ENCODE measurements around the gene CSNK1G2.

DNA sequence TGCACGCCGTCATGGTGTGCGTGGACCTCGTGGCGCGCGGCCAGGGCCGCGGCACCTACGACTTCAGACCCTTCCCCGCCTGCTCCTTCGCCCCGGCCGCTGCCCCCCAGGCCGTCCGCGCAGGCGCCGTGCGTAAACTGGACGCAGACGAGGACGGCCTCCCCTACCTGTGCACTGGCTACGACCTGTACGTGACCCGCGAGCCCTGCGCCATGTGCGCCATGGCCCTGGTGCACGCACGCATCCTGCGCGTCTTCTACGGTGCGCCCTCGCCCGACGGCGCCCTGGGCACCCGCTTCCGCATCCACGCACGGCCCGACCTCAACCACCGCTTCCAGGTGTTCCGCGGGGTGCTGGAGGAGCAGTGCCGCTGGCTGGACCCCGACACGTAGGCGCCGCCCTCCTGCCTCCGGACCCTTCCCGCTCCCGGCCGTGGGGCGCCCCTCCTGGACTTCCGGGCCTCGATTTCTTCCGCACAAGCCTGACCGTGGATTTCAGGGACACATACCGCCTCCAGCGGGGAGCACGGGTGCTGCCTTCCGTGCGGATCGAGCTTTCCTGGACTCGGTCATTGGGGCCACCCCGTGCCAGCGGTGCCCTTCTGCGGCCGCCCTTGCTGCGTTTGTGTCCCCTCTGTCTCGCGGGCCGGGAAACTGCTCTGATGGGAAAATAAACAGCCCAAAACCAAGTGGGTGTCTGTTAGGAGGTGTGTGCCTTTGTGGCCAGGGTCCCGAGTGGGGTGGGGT lies 28.0 kb upstream of the CSNK1G2 start:
- TF ChIP-seq CHD2 (IDR thresholded peaks at IDR 0.05; ENCODE audit: low read length, partially characterized antibody) (no peak), POLR2A (IDR thresholded peaks at IDR 0.05; ENCODE audit: low read length) (no peak), PHF8 (IDR thresholded peaks at IDR 0.05; ENCODE audit: borderline replicate concordance, low read depth) (no peak), SMC3 (IDR thresholded peaks at IDR 0.05) (no peak), MAFK (IDR thresholded peaks at IDR 0.05; ENCODE audit: partially characterized antibody) (no peak), EP300 (IDR thresholded peaks at IDR 0.05) (no peak)
- TF ChIP-seq, protein P1, sequence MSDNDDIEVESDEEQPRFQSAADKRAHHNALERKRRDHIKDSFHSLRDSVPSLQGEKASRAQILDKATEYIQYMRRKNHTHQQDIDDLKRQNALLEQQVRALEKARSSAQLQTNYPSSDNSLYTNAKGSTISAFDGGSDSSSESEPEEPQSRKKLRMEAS (IDR thresholded peaks at IDR 0.05): no peak

Data from A549 (cell line).